T47D (cell line): Measurements from ENCODE around the gene PALMD.

ENCODE experiments used
- DNase-seq, 2 experiments: peaks; one replicate each; pipeline versions ENCODE4 v3.0.0 to v3.0.0-alpha.2; 2011 to 2012; ENCODE audit warnings: low read depth in 1 of 2, low spot score in 1 of 2
- JUND ChIP-seq: IDR thresholded peaks from 2 replicates; pipeline ENCODE4 v1.6.1; 2012; ENCODE audit warnings: low read depth
- in situ Hi-C: cut with HindIII; loops from 2 replicates; pipeline ENCODE4 v1.10.0; 2016; ENCODE audit warnings: low sequenced_read_pairs, low pct_unique_long_range_greater_than_20kb

Gene PALMD

GRCh38 chr1:99700020-99700419 lies 54.1 kb downstream of the PALMD start:
- in situ Hi-C loops, result no loop called here
- no peak for TF ChIP-seq JUND
- DNase-seq, result no peak

- in situ Hi-C loops, result no loop called here
- no peak for TF ChIP-seq JUND
- DNase-seq, result no peak
Observed at GRCh38 chr1:99702221-99702620, 56.3 kb downstream of the PALMD start.

- no peak for TF ChIP-seq JUND
- DNase-seq, result no peak
- in situ Hi-C loops, result no loop called here
Observed at GRCh38 chr1:99704356-99704816, 58.5 kb downstream of the PALMD start.

- in situ Hi-C loops, result no loop called here
- DNase-seq, result no peak
- TF ChIP-seq JUND, result no peak
Observed at GRCh38 chr1:99705385-99705784, 59.5 kb downstream of the PALMD start.

DNA sequence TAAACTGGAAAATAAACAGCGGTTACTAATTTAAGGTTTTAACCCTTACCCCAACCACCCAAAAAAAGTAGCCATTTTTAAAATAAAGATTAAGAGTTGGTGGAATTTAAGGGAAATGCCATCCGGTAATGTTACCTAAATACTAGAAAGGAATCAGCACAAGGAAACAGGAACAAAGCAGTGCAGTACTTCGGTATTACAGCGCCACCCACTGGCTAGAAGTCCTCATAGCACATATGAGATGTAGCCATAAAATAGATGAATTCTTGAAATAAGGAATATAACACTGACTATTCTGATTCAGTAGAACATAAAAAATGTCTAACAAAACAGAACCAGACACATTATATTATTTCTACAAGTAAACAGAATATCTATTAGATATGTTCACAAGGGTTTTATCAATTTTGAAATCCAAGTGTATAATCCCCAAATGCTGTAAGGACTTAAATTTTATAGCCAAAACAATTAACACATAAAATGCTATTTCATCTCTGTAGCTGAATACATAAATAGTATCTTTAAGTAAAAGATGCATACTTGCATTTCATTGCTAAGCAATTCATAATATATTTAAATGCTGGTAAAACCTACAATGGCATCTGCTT lies 61.7 kb downstream of the PALMD start:
- DNase-seq, result peak; percentile 16 to 65
- in situ Hi-C loops, result no loop called here
- TF ChIP-seq JUND, result no peak

DNA sequence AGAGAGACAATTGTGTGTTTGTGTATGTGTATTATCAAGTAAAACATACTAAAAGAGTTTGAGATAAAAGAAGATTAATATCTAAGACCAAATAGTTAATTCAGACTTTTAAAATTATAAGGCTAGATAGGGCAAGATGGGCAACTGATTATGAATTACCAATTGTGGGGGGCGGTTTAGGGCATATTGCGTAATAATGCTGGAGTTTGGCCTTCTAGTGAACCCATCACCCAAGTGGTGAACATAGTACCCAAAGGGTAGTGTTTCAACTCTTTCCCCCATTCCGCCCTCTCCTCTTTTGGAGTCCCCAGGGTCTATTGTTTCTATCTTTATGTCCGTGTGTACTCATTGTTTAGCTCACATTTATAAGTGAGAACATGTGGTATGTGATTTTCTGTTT lies 65.1 kb downstream of the PALMD start:
- no peak for TF ChIP-seq JUND
- DNase-seq, result no peak
- in situ Hi-C loops, result no loop called here

DNA sequence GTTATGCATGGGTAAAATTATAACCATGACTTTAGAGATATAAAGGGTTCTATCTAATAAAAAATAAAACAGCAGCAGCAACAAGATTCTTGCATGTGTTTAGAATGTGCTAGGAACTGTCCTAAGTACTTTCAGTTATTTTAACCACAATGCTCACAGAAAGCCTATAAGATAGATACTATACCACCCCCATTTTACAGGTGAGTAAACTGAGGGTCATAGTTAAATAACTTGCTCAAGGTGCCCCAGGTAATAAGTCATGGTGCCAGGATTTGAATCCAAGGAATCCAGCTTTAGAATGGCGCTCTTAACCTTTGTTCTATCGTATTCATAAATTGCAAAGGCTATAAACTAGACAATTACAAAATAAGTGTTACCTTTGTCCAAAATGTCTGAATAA lies 67.1 kb downstream of the PALMD start:
- no peak for DNase-seq
- TF ChIP-seq JUND, result no peak
- in situ Hi-C loops, result no loop called here

- TF ChIP-seq JUND, result no peak
- DNase-seq, result no peak
- in situ Hi-C loops, result no loop called here
Observed at GRCh38 chr1:99717005-99717404, 71.1 kb downstream of the PALMD start.

GRCh38 chr1:99723251-99723650 lies 77.3 kb downstream of the PALMD start:
- no peak for DNase-seq

GRCh38 chr1:99725996-99726395 lies 80.1 kb downstream of the PALMD start:
- no peak for DNase-seq
- no peak for TF ChIP-seq JUND
- in situ Hi-C loops, result no loop called here

More at GRCh38 chr1:99723251-99723650, 77.3 kb downstream of the PALMD start:
- TF ChIP-seq JUND, result no peak
- in situ Hi-C loops, result no loop called here

DNA sequence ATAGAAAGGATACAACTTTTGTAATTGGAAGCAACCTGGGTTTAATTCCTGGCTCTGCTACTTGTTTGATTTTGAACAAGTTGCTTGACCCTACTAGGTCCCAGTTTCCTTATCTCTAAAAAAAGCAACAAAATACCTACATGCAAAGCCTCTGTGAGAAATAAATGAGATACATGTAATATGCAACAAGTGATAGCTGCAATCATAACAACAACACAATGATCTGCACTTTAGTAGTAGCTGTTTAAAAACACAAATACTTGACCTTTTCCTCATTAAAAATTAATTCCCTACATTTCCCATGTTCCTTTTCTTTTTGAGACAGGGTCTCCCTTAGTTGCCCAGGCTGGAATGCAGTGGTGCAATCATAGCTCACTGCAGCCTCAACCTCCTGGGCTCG lies 80.5 kb downstream of the PALMD start:
- in situ Hi-C loops, result no loop called here
- TF ChIP-seq JUND, result no peak
- no peak for DNase-seq

- TF ChIP-seq JUND, result no peak
- in situ Hi-C loops, result no loop called here
- no peak for DNase-seq
Observed at GRCh38 chr1:99726818-99727217, 80.9 kb downstream of the PALMD start.

- TF ChIP-seq JUND, result no peak
- in situ Hi-C loops, result no loop called here
- no peak for DNase-seq
Observed at GRCh38 chr1:99727575-99728185, 81.8 kb downstream of the PALMD start.
